Posterior cingulate gyrus (tissue), 11 donors: ENCODE results near the gene NAPSA.

ENCODE experiments used
- DNase-seq, 10 donors: peaks; one replicate each; pipeline versions ENCODE4 v3.0.0 to v3.0.0-alpha.2; 2020 to 2021; ENCODE audit warnings: mixed read lengths in 3 of 10
- intact Hi-C: fragments of 100-400 bp; cut with DNase I; formaldehyde crosslinking; loops from one replicate; pipeline ENCODE4 v1.15.1; 2023

The NAPSA gene

GRCh38 chr19:50384685-50385535, 19.5 kb upstream of the NAPSA start:
- no peak for DNase-seq
- intact Hi-C loops: no loop called here

DNA sequence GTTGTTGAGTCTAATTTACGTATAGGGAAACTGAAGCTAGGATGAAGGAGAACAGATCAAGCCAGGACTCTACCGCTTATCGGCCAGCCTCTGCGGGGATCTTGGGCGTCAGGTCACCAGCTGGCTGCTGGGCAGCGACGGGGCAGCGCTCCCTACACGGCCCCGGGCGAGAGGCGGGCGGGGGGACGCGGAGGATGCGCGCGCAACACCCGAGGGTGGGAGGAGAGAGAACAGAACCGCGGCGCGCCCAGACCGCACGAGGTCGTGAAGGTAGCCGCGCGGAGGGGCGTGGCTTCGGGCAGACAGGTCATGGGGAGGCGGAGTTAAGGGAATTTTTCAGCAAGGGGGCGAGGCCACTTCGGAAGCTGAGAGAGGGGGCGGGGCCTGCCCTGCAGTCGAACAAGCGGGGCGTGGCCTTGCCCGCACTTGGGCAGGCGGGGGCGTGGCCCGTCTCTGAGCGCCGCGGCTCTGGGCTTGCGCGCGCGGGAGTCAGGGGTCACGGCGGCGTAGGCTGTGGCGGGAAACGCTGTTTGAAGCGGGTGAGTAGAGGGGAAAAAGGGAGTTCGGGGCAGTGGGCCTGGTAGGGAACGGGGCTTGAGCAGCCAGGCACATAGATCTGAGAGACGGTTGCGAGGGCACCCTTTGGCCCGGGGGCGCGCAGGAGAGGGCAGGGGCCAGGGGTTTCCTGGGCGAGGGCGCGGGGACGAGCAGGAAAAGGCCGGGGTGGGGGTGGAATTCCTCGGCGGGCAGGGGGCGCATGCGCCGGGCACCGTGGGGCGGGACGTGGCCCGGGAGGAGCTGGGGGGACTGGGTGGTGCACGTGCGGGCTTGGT, 18.6 kb upstream of the NAPSA start, which contains the start of gene POLD1:
TSS of gene POLD1 (plus strand) at position 496 of the 833 bp plus-strand sequence. CDS start 14,505 bp downstream, outside the sequence.
- intact Hi-C loops: no loop called here
- DNase-seq: peak; percentile 88 to 99 (median 94)

DNA sequence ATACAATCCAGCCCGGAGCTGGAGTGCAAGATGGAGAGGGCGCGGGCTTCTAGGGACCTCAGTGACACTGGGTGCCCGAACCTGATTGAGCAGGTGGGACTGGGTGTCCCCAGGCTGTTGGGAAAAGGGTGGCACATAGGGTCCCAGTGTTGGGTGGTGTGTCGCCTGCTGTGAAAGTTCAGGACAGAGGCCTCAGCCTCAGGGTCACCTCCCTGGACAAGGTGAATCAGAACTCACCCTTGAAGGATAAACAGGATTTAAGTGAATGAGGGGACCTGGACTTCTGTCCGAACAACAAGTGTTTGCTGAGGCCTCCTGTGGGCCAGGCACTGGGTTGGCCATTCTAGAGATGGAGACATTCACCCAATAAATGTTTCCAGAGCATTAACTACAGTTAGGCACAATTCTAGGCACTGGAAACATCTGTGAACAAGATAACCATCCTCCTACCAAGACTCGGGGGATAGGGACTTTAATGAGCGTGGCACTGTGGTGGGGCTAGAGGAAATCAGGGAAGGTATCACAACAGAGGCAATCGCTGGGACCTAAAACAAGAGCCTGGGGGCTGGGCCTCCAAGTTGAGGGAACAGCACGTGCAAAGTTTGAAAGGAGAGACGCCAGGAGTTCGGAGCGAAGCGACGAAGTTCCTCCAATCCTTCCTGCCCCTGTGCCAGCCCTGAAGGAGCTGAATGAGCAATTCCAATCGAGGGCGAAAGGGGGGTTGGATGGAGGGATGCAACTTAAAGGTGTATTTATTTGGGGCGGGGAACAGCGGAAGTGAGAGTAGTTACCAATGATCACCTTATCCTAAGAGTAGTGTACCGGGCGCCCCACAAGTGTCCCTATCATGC, 17.8 kb upstream of the NAPSA start:
- peak in 1 of 10 donors; percentile 65 for DNase-seq
- intact Hi-C loops: no loop called here

DNA sequence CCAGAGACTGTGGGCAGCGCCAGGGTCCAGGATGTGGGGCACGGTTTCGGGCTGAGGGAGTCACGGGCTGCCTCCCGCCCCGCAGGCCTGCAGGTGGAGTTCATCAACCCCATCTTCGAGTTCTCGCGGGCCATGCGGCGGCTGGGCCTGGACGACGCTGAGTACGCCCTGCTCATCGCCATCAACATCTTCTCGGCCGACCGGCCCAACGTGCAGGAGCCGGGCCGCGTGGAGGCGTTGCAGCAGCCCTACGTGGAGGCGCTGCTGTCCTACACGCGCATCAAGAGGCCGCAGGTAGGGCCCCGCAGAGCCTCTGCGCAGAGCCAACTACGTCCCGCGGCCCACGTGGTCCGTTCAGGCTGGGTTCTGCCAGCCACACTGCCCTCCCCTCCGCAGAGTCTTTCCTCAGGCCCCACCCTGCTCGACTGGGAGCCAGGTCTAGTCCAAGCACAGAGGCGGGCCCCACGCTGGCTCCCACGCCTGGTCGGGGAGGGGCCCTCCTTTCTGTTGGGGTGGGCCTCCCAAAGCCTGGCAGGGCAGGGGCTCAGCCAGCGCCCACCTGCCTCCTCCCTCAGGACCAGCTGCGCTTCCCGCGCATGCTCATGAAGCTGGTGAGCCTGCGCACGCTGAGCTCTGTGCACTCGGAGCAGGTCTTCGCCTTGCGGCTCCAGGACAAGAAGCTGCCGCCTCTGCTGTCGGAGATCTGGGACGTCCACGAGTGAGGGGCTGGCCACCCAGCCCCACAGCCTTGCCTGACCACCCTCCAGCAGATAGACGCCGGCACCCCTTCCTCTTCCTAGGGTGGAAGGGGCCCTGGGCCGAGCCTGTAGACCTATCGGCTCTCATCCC, 16.7 kb upstream of the NAPSA start:
- peak in 1 of 10 donors; percentile 81 for DNase-seq
- intact Hi-C loops: no loop called here

- intact Hi-C loops: no loop called here
- no peak for DNase-seq
Observed at GRCh38 chr19:50380751-50381151, 15.3 kb upstream of the NAPSA start.

DNA sequence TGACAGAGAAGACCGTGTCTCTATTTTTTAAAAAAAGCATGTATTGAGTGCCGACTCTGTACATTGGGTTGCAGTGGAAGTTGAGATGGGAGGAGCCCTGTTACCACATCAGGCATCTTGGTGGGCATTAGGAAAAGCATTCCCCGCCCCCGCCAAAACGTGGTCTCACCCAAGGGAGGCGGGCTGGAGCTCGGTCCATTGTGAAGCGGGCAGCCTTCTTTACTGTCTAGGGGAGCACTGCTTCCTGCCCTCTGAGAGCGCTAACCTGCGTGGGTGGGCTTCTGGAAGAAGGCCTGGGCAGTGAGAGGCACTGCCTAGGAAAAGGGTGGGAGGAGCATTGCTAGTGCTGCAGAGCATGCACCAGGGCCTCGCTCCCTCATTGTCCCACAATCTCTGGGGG, 14.7 kb upstream of the NAPSA start:
- intact Hi-C loops: no loop called here
- no peak for DNase-seq

GRCh38 chr19:50379602-50380001, 14.2 kb upstream of the NAPSA start:
- intact Hi-C loops: loop anchor here (10.0 kb wide), 1 partner anchor 545 kb away; no protein-coding TSS in a partner anchor
- DNase-seq: peak in 1 of 10 donors; percentile 54

GRCh38 chr19:50378863-50379236, 13.4 kb upstream of the NAPSA start:
- intact Hi-C loops: loop anchor here (10.0 kb wide), 1 partner anchor 546 kb away; no protein-coding TSS in a partner anchor
- DNase-seq: peak in 1 of 10 donors; percentile 69

DNA sequence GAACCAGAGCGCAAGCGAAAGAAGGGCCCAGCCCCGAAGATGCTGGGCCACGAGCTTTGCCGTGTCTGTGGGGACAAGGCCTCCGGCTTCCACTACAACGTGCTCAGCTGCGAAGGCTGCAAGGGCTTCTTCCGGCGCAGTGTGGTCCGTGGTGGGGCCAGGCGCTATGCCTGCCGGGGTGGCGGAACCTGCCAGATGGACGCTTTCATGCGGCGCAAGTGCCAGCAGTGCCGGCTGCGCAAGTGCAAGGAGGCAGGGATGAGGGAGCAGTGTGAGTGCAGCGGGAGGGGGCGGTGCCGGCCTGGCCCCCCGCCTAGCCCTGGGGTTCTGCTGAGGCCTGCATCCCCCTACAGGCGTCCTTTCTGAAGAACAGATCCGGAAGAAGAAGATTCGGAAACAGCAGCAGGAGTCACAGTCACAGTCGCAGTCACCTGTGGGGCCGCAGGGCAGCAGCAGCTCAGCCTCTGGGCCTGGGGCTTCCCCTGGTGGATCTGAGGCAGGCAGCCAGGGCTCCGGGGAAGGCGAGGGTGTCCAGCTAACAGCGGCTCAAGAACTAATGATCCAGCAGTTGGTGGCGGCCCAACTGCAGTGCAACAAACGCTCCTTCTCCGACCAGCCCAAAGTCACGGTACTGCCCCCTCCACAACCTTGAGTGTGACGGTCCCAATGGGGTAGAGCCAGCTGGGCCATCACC, 12.9 kb upstream of the NAPSA start:
- peak in 1 of 10 donors; percentile 71 for DNase-seq
- intact Hi-C loops: loop anchor here (10.0 kb wide), 1 partner anchor 546 kb away; no protein-coding TSS in a partner anchor

DNA sequence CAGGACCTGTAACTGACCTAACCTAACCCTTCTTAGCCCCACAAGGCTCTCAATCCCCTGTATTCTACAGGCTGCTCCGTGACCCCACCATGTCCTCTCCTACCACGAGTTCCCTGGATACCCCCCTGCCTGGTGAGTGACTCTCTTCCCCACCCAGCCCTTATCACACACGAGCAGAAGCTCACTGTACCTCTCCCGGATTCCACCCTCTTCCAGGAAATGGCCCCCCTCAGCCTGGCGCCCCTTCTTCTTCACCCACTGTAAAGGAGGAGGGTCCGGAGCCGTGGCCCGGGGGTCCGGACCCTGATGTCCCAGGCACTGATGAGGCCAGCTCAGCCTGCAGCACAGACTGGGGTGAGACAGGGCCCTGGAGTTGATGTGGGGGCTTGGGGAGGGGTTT, 12.1 kb upstream of the NAPSA start:
- intact Hi-C loops: loop anchor here (10.0 kb wide), 1 partner anchor 547 kb away; no protein-coding TSS in a partner anchor
- peak in 1 of 10 donors; percentile 53 for DNase-seq

GRCh38 chr19:50377051-50377461, 11.6 kb upstream of the NAPSA start:
- intact Hi-C loops: loop anchor here (10.0 kb wide), 1 partner anchor 548 kb away; no protein-coding TSS in a partner anchor
- peak in 1 of 10 donors; percentile 55 for DNase-seq

DNA sequence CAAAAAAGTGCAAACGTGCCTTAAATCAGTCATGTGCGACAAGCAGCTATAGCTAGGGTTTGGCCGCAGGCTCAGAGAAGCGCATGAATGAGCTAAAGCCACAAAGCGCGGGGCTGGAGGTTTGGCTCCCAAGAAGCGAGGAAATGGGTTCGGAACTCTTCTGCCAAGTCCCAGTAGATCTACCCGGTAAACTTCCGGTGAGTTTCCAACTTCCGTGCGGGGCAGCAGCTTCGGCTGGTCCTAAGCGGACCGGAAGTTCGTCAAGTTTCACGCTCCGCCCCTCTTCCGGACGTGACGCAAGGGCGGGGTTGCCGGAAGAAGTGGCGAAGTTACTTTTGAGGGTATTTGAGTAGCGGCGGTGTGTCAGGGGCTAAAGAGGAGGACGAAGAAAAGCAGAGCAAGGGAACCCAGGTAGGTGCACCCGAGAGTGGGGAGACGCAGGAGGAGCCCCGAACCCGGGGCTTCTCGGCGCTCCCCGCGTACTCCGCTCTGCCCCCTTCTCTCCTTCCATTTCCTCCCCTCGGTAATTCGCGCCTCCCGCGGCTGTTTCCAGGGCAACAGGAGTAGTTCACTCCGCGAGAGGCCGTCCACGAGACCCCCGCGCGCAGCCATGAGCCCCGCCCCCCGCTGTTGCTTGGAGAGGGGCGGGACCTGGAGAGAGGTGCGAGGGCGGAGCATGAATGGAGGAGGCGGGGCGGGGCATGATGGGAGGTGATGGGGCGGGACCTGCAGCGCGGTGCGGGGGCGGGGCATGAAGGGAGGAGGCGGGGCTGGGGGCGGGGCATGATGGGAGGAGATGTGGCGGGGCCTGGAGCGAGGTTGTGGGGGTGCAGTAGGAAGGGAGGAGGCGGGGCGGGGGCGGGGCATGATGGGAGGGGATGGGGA, 11.0 kb upstream of the NAPSA start, which contains the start of gene NR1H2:
TSS of gene NR1H2 (plus strand) at position 292 of the 885 bp plus-strand sequence. CDS start 1,149 bp downstream, outside the sequence.
- peak; percentile 94 to 100 (median 96) for DNase-seq
- intact Hi-C loops: loop anchor here (10.0 kb wide), 1 partner anchor 548 kb away; no protein-coding TSS in a partner anchor

DNA sequence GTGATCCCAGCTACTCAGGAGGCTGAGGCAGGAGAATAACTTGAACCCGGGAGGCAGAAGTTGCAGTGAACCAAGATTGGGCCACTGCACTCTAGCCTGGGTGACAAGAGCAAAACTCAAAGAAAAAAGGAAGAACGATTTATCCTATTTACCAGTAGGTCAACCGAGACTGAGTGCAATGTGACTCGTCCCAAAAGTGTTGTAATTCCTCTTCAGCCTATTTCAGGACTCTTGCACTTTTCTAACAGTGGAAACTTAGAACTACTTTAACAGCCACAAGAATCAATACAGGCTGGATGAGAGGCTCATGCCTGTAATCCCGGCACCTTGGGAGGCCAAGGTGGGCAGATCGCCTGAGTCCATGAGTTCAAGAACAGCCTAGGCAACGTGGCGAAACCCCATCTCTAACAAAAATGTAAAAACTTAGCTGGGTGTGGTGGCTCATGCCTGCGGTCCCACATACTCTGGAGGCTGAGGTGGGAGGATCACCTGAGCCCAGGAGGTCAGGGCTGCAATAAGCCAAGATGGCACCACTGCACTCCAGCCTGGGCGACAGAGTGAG, 6.6 kb upstream of the NAPSA start:
- intact Hi-C loops: loop anchor here (10.0 kb wide), 1 partner anchor 553 kb away; no protein-coding TSS in a partner anchor
- peak in 1 of 10 donors; percentile 18 for DNase-seq

DNA sequence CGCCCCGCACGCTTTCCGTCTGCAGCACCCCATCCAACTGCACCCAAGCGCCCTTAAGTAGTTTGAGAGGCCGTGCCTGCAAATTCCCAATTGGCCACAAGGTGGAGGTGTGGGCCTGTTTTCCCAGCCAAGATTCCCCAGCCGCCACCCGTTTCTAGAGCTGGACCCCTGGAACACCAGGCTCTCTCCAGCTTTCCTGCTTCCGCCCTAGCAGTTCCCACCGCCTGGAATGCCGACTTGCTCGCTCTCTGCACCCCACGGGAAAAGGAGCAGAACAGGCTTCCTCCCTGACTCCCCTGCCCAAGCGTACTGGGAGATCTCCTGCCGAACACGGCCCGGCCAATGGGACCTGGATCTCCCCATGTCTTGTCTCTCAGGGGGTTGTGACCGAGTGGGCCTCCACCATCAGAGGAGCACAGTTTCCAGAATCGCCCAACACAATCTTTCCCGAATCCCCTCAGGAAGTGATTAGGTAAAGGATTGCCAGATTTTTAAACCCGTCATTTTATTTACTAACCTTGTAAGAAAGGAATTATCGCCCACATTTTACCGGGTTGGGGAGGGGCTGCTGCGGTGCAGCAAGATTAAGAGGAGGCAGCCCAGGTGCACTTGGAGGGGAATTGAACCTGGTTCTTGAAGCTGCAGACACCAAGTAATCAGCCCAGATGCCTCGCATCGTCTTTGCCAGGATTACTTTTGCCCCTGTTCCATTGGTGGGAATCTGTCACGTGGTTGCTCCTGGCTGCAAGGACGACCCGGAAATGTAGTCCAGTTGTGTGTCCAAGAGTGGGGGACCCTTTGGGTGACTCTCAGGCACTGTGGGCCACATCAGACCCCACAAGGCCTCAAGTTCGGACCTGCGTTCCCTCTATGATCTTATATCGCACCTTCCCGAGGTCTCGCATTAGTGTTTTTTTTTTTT, 3.5 kb upstream of the NAPSA start:
- intact Hi-C loops: loop anchor here (1.0 kb wide), 2 partner anchors 92 to 414 kb away; no protein-coding TSS in a partner anchor
- DNase-seq: peak; percentile 76 to 97 (median 88)

DNA sequence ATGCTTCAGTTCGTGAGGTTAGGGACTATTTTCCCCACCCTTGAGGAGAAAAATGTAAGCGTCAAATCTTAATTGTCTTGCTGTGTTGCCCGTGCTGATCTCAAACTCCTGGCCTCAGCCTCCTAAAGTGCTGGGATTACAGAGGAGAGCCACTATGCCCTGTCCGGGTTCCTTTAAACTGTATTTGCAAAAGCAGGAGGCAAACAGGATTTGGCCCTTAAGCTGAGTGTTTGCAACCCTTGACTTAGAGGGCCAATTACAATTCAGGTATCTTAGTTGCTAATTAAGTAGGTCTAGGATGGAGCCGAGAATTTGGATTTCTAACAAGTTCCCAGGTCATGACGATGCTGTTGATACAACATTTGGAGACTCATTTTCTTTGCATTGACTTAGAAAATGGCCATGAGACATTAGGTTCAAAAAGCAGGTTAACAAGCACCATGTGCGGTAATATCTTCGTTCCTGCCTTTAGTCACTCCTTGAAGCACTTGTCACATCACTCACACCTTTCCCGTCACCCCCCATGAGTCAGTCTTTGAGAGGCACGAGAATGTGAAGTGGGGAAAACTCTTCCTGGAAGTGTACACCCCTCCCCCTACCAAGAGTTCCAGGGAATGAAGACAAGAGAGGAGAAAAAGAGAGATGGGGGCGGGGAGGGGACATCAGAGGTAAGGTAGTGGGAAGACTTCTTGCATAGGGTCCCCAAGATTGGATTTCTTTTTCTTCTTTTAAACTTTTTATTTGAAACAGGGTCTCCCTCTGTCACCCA, 2.6 kb downstream of the NAPSA start:
- no peak for DNase-seq

More for the DNA sequence above, 2.6 kb downstream of the NAPSA start:
- intact Hi-C loops: no loop called here
